GM19239 (cell line): ENCODE measurements around the gene DUSP9.
"Not testable (repeated sequence)": the region's sequence is repeated elsewhere in the genome, so short reads cannot be mapped to it uniquely, and the experiment has no call there.

Experiments used
- DNase-seq: peaks from one replicate; pipeline ENCODE4 v3.0.0; 2011; ENCODE audit warnings: low spot score; ENCODE audit not compliant: insufficient read length
- FAIRE-seq: peaks from 2 replicates; lab custom pipeline; 2011; peaks lifted over from hg19 to GRCh38; lab: Jason Lieb, UNC

The DUSP9 gene

DNA sequence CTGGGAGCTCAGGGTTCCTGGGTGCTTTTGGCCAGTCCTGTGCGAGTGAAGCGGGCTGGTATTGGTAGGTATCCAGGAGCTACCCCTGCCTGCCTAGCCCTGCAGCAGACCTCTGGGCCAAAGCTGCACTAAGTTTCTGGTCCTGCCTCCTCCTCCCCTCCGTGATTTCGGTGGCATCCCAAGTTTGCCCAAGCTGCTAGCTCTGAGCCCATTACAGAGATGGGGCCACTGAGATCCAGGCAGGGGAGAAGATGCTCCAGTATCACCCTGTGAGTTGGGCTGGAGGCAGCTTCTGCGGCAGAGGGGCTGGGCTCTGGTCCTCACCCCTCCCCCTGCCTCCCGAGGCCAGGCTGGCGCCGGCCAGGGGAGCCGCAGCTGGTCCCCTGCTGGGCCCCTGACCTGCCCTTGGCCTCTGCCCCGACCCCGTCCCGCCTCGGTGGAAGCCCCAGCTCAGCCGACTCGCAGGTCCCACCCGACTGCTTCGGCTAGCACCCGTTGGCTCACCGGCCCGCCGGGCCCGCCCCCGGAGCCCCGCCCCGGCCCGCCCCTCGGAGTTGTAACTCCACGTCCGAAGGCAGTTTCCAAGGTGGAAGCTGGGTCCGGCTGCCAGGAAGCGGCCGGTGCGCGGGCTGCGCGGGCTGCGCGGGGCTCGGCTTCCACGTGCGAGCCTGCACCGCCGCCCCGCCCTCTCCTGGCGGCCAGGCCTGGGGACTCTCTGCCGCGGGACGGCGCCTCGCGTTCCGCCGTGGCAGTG lies at the start of gene DUSP9:
Gene DUSP9, plus strand, starts transcription at position 584 of the 754 bp plus-strand sequence. CDS start 751 bp downstream, outside the sequence.
- DNase-seq = no peak
- FAIRE-seq = no peak

GRCh38 chrX:153598541-153599191 lies 48.3 kb upstream of the DUSP9 start, which contains the start of gene CCNQ:
Gene CCNQ, minus strand, starts transcription at chrX:153599139. Its CDS starts 66 bp downstream, at chrX:153599073.
- DNase-seq (no peak), FAIRE-seq (peak; percentile 47)

GRCh38 chrX:153599192-153600031 lies 47.6 kb upstream of the DUSP9 start:
- DNase-seq (peak; percentile 84), FAIRE-seq (peak; percentile 94)

DNA sequence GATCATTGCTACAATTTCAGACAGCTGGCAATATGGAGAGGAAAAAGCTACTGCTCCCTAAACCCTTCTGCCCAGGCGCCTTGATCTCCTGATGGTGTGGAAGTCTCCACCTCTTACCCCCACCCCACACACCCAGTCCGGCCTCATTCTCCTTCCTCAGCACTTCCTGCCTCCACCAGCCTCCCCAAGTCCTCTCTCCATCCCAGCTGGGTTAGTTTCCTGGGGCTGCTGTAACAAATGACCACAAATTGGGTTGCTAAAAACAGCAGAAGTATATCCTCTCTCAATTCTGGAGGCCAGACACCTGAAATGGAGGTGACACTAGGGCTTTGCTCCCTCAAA lies 47.0 kb upstream of the DUSP9 start:
- DNase-seq (no peak), FAIRE-seq (no peak)

DNA sequence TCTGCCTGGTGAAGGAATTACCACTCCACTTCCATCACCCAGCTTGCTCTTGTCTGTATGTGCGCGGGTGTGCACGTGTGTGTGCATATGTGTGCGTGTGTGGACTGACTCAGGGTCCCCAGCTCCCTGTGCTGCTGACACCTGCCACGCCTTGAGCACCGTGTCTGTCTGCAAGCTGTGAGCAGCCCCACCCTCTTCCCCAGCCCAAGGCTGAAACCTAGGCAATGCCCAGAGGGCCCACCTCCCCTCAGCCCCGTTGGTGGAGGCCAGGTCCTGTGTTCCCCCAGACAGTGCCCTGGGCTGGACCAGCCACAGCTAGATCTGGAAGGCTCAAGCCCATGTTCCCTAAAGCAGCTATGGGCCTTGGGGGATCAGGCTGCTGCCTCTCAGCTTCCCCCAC lies 46.1 kb upstream of the DUSP9 start:
- FAIRE-seq = peak; percentile 49
- no peak for DNase-seq

GRCh38 chrX:153601511-153602110 lies 45.4 kb upstream of the DUSP9 start:
- DNase-seq (no peak), FAIRE-seq (no peak)

- DNase-seq (no peak), FAIRE-seq (no peak)
Observed at GRCh38 chrX:153602601-153603000, 44.4 kb upstream of the DUSP9 start.

DNA sequence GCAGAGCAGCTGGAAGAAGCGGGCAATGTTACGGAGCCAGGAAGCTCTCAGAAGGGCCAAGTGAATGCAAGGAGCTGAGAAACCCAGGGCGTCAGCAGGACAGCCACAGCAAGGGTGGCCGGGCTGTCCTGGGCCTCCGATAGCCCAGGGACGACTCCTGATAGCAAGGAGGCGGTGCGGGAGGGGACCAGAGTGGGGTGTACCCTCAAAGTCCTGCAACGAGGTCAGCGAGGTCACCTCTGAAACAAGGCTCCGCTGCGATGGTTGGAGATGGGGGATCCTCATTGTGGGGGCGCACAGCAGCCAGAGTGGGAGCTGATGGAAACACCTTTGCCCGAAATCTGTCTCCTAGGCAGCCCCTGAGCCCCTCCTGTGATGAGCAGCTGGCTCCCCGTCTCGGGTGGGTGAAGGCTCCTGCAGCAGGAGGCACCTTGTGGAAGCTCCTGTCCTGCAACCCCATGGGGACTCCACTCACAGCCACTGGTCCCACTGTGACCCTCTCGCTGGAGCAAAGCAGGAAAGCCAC lies 43.8 kb upstream of the DUSP9 start:
- FAIRE-seq = no peak
- DNase-seq = no peak

DNA sequence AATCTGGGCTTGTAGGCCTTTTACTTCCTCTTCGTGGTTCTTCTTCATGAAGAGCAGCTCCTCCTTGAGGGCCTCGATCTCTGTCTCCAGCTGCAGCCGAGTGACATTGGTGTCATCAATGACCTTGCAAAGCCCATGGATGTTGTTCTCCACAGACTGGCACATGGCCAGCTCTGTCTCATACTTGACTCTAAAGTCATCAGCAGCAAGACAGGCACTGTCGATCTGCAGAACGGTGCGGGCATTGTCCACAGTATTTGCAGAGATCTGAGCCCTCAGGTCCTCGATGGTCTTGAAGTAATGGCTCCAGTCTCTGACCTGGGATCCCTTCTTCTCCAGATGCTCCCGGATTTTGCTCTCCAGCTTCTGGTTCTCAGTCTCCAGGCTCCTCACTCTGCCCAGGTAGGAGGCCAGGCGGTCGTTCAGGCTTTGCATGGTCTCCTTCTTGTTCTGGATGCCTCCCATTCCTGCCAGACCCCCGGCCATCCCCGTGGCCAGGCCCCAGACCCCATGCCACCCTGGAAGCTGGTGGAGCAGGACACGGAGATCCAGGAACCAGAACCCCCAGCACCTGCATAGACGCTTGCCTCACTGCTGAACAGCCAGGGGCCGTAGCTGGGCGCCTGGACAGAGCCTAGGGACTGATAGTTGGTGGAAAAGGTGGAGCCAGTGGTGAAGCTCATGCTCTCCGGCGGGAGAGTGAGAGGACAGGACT lies 42.2 kb upstream of the DUSP9 start:
- FAIRE-seq, DNase-seq: not testable (repeated sequence)

GRCh38 chrX:153606503-153606902 lies 40.5 kb upstream of the DUSP9 start:
- FAIRE-seq = no peak

GRCh38 chrX:153608376-153608775 lies 38.6 kb upstream of the DUSP9 start:
- FAIRE-seq = no peak
- no peak for DNase-seq

More at GRCh38 chrX:153606503-153606902, 40.5 kb upstream of the DUSP9 start:
- DNase-seq = no peak

- DNase-seq = no peak
- no peak for FAIRE-seq
Observed at GRCh38 chrX:153608806-153609205, 38.2 kb upstream of the DUSP9 start.

DNA sequence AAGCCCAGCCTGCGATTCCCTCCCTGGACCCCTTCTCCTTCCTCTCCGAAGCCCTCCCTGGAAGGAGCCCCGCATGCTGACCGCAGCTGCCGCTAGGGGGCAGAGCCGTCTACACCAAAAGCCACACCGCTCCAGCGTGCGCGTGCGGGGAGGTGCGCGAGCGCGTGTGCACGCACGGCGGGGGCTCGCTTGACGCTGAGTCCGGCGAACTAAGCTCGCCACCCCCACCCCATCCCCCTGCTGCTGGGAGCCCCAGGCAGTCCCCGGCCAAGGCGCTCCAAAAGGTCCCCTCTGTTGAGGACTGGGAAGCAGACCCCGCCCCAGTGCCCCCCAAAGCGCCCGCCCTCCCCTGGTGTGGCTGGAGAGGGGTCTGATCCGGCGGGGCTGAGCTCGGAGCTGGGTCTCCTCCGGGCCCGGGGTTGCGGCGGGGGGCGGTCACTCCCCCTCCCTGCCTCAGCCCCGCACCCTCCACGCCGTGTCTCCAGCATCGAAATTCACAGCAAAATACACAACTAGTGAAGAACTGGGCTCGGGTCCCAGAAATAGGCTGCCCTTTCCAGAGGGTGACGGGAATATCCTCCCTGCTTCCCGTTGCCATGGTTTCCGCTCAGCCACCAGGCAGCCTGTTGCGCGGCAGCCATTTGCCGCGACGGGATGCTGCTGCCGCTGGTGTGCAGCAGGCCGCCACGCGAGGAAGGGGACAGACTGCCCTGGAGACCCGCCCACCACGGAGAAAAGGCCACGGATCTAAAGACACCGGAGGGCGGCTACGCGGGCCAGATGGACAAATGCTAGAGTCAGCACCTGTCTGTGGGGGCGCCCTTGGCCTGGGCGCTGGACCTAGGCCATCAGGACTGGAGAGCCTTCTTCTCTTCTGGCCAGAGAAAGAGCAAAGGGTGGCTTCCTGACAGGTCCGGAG lies 36.8 kb upstream of the DUSP9 start:
- DNase-seq = peak; percentile 60

DNA sequence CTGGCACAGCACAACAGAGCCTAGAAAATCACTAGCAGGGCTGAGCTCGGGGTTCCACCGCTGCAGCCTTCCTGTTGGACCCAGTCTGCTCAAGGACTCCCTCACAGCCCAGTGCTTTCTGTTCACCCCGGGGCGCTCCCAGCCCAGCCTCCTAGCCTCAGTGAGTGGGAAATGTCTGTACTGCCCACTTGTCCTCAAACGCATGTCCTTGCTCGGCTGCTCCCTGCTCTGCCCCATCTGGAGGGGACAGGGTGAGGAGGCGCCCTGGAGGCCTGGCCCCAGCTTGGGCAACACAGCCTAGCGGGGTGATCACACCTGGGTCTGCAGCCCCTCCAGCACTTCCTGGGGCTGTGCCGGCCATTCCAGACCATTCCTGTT lies 36.2 kb upstream of the DUSP9 start:
- FAIRE-seq (no peak), DNase-seq (no peak)

More for the DNA sequence above, 36.8 kb upstream of the DUSP9 start:
- no peak for FAIRE-seq

GRCh38 chrX:153611298-153612095 lies 35.5 kb upstream of the DUSP9 start:
- FAIRE-seq = no peak
- DNase-seq = no peak

DNA sequence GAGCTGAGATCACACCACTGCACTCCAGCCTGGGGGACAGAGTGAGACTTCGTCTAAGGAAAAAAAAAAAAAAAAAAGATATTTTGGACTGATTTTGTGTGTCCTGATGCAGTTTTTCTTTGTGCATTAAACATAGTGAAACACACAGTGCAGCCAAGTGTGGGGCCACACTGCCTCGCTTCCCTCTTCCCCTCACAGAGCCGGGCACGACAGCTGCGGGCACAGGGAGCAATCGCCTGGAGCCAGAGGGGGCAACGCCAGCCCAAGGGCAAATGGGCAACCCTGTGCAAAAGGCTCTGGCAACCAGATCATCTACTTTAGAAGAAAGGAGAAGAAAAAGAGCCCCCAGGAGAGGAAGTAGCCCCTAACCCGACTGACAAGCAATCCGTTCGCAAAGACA lies 34.6 kb upstream of the DUSP9 start:
- DNase-seq (no peak), FAIRE-seq (no peak)

DNA sequence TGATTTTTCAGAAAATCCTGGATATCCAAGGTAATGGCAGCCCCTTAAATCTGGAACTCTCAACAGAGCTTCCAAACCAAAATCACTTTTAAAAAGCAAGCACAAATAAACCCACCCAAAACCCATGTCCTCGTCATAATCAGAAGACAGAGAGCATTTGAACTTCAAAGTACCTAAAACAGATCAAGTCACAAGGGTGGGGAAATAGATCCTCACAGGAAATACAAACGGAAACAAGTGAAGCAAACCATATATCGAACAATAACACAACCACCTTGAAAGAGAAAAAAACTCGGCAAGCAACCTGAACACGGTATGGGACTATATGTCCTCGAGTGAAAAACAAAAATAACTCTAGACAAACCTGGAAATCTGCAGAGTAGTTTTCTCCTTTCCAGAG lies 32.2 kb upstream of the DUSP9 start:
- FAIRE-seq (no peak), DNase-seq (no peak)

- no peak for FAIRE-seq
Observed at GRCh38 chrX:153620576-153620975, 26.4 kb upstream of the DUSP9 start.

More at GRCh38 chrX:153620576-153620975, 26.4 kb upstream of the DUSP9 start:
- no peak for DNase-seq
